GM19193 (cell line): Measurements from ENCODE around the gene RSAD1.

Source experiments
- POLR2A ChIP-seq: IDR thresholded peaks from 4 replicates; pipeline ENCODE4 v1.6.1; 2011; ENCODE audit not compliant: insufficient read depth, insufficient read length; ENCODE audit errors: extremely low read depth

Gene RSAD1

DNA sequence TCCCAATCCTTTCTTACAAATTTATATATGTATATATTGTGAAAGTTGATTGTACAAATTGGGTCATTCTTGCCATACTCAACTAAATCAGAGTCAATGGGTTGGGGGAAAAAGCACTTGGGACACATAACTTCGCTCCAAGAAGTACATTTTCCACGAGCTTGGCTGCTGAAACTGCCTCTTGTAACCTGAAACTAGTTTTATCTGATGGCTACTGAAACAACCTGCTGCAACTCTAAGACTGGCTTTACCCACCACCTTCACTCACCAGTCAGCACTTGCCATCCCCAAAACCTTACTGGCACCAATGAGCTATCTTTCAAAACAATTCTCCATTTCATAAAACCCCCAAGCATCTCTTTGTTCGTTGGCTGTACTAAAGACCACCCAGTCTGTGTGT is 15.1 kb downstream of the RSAD1 start:
- TF ChIP-seq POLR2A: no peak

DNA sequence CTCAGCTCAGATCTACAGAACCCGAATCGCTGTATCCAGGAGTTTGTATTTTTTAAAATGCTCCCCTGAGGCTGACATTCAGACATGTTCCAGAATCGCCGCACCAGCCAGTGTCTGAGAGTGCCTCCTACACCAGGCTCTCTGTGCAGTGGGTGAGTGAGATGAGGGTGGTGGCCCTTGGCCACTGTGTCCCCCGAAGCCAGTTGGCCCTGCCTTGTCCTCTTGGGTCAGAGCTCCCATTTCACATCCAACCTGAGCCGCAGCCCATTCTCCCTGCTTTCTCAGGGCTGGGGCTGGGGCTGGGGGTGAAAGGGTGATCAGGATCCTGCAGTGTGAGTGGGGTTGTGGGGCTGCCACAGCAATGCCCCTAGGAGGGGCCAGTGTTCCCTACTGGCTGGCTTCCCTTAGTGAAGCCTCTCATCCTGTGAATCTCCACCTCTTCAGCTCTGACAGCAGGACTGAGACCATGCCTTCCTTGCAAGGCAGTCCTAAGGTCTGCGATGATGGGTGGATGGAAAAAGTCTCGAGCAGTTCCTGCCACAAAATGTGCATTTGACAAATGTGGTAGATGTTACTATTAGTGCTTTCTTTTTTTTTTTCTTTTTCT is 16.7 kb downstream of the RSAD1 start:
- no peak for TF ChIP-seq POLR2A

DNA sequence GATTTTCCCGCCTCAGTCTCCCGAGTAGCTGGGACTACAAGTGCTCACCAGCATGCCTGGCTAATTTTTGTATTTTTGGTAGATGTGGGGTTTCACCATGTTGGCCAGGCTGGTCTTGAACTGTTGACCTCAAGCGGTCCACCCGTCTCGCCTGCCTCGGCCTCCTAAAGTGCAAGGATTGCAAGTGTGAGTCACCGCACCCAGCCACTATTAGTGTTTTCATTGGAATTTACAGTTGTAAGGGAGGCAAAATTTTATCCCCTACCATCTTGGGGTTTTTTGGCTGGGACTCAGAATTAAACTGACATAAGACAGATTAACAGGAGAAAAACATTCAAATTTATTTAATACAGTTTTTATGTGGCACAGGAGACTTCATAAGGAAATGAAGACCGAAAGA is 17.3 kb downstream of the RSAD1 start:
- no peak for TF ChIP-seq POLR2A

DNA sequence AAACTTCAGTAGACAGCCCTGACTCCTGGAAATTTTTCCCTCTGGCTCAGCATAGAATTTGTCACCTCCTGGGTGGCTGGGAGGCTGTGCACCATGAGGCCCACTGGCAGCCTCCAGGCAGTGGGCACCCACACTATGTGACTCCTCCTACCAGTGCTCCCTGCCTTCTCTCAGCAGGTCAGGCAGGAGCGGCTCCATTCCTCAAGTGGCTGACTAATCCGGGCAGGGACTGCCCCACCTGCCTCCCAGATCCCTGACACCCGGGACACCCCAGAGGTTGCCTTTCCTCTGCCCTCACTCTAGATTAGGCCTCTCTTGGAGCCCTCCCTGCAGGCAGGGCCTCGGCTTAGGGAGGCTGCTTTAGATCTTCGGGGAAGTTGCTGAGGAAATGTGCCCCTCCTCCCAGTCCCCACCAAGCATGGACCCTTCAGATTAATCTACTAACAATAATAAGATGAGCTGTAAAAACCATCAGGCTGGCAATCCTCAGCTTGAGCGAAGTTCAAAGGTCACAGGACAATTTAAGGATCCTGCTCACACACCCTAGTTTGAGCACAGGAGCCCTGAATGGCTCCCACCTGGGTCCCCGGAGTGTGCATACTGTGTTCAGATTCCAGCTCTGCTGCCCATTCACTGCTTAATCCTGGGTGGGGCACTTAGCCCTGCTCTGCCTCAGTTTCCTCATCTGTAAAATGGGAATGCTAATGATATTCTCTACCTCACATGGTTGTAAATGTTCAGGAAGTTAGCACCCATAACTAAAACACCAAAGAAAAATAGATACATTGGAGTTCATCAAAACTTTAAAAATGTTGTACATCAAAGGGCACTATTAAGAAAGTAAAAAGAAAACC is 19.6 kb downstream of the RSAD1 start:
- no peak for TF ChIP-seq POLR2A

DNA sequence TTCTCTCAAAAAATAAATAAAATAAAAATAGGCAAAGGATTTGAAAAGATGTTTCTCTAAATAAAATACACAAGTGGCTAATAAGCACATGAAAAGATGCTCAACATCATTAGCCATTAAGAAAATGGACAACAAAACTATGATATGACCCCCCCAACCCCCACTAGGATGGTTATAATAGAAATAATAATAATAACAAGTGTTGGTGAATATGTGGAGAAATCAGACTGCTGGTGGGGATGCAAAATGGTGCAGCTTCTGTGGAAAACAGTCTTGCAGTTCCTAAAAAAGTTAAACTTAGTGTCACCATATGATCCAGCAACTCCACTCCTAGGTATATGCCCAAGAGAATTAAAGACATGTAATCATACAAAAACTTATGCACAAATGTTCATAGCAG is 20.6 kb downstream of the RSAD1 start:
- no peak for TF ChIP-seq POLR2A

DNA sequence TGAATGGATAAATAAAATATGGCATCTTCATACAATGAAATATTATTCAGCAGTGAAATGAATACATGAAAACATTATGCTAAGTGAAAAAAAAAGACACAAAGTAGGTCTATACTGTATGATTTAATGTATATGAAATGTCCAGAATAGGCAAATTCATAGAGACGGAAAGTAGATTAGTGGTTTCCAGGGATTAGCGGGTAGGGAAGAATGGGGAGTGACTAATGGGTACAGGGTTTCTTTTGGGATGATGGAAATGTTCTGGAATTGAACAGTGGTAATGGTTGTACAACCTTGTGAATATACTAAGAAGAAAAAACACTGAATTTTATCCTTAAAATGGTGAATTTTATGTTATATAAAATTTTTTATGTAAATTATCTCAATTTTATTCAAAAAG is 21.1 kb downstream of the RSAD1 start:
- no peak for TF ChIP-seq POLR2A

DNA sequence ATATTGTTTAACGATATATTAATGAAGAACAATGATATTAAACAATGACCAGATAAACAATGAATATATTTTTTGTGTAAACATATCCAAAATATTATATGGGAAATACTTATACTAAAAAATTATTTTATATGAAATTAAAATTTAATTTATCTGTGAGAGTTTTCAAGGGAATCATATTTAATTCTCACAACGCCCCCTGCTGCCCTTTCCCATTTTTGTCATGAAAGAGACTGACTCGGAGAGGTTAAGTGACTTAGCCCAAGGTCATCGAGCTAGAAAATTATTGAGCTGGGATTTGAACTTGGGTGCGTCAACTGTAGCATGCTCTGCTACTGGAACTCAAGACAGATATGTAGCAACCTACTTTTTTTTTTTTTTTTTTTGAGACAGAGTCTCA is 22.4 kb downstream of the RSAD1 start:
- no peak for TF ChIP-seq POLR2A

DNA sequence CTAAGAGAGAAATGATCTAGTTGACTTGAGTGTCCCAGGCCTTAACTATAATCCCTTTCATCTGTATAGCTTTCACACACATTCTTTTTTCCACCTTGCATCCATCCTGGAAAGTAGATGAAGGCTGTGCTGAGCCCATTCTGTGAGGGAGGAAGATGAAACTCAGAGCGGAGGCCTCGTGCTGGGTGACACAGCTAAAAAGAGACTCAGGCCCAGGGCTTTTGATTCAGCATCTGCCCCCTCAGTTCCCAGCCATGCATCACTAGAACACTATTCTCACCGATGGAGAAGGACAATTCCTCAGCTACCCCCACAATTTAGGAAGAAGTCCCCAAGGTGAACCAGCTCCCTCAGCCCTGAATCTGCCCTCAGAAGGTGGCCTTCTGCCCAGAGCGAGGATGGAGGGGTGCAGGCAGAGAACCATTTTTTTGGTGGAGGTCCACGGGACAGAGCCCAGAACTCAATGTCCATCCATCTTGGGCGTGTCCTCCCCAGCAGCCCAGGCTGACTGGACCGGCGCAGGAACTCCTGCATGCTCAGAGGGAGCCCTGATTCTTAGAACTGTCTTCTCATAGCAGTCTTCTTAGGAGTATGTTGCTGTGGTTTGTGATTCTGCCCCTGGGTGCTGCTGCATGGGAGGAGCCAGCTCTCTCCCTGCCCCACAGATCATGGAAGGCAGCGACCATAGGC is 23.8 kb downstream of the RSAD1 start:
- TF ChIP-seq POLR2A: no peak

DNA sequence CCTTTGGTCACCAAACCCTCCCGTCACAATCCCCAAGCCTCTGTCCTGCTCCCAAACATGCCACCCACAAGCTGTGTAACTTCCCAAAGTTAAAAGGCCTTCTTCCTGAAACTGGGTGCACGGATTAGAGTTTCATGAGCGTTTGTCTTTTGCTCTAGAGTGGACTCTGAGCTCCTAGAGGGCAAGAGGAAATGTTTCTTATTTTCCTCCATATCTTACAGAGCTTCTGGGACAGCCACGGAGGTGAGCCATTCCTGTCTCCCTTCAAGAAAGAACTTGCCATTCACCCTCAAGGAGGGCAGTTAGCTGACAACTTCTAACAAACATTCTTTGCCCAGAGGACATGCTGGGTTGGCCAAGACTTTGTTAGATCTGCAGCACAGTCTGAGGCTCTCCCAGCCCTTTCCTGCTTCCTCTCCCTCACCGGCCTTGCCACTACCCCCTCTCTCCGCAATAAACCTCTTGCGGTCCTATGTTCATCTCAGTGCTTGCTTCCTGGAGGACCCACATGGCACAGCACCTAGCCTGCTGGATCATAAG is 27.0 kb downstream of the RSAD1 start:
- no peak for TF ChIP-seq POLR2A

DNA sequence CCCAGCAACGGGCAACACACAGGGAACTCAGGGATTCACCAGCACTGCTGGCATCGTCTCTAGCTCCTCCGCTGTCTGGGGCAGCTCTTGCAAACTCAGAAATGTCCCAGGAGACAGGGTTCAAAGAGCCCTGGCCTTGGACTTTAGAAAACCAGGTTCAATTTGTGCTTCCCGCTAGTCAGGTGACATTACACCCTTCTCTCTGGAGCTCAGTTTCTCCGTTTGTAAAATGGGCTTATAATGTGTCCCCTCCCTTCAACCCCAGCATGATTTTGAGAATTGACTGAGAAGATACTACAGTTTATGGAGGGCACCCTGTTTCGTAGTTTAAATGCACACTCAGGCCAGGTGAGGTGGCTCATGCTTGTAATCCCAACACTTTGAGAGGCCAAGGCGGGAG is 27.6 kb downstream of the RSAD1 start:
- TF ChIP-seq POLR2A: no peak

DNA sequence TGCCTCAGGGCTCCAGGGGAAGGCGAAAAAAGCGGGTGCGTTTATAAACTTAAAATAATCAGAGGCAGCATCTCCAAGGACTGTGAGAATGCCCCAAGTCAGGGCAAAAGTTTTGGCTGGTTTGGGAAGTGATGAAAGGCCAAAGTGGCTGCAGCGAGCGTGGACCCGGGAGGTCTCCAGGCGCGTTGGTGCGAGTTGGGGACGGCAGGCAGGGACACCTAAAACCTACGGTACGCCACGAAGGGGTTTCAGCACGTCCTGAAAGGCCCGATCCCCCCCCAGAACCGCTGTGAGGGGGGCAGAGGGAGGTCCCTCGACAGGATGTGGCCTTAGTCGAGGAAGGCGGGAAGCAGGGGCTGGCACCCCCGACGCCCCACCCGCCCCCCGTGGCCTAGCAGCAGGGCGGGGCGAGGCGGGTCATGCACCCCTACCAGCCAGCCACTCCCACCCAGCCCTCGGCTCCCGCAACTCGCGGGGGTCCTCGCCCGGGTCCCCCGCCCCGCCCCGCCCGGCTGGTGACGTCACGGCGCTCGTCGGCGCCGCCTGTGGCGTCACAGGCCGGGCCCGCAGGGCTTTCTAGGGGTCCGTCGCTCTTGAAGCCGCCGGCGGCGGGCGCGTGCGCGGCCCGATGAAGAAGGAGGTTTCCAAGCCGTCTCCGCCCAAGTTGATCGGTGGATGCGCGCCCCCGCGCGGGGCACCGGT is 29.4 kb downstream of the RSAD1 start, which contains the start of gene MYCBPAP:
MYCBPAP (plus strand) TSS at position 569 of the 702 bp plus-strand sequence. CDS start 236 bp downstream, outside the sequence.
- peak; percentile 57 for TF ChIP-seq POLR2A

DNA sequence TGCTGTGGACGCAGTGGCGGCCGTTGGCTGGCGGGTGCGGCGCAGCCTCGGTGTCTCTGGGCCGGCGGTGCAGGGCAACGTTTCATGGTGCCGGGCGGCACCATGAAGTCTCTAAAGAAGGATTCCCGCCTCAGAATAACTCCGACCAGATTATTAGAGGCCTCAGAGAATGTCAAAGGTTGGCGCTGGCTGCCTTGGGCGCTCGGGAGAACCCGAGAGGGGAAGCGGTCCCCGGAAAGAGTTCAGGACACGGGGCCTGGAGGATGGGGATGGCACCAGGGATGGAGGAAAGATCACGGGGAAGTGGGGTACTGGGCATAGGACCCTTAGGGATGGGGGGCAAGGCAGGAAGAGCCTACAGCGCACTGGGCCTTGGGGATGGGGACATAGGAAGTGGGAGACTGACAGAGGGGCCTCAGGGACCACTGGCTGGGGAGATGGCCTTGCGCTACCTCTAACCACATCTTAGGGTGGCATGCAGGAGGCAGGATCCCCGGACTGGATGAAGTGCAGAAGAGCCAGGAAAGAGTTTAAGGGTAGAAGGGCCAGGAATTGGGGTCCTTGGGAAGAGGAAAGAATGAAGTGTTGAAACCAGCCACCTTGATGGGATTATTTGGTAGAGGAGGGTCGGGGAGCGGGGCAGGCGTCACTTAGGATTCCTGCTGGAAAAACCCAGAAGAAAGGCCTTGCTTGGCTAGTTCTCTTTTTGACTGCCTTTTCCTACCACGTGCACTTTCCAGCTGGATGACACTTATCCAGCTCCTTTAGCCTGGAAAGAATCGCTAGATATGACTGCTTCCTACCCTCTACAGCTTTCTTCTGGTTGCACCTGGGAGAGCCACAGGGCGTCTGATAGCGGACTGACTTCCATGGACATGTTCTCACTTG is 30.2 kb downstream of the RSAD1 start:
- TF ChIP-seq POLR2A: no peak

DNA sequence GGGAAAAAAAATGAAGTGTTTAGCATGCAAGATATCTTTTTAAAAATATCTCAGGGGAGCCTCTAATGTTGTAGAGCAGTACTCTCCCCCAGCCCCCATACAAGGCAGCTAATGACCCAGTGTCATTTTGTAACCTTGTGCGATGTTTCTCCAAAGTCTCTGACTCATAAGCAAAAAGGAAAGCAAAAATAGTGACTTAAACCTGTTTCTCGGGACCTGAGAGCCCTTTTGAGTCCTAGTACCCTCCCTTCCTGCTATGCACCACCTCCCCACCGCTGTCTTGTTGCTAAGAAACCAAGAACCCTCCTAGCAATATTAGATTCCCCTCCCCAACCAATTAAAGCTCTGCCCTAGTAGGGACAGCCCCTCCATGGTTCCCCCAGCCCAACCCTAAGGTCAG is 32.4 kb downstream of the RSAD1 start:
- TF ChIP-seq POLR2A: no peak

DNA sequence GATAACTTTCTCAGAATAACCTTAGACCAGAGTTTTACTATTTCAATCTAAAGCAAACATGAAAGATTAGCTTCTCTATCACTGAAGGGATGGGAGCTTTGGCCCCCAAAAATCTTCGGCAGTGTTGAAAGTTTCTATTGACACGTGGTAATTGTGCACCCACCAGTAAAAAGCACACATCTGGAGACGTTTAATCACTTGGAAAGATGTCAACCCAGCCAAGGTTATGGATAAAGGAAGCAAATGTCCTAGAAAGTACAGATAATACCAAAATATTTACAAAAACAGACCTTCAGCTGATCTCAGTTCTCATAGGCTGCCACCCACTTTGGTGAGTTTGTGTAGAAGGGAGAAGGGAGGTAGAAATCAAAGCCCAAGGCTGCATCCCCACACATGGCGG is 34.8 kb downstream of the RSAD1 start:
- no peak for TF ChIP-seq POLR2A

DNA sequence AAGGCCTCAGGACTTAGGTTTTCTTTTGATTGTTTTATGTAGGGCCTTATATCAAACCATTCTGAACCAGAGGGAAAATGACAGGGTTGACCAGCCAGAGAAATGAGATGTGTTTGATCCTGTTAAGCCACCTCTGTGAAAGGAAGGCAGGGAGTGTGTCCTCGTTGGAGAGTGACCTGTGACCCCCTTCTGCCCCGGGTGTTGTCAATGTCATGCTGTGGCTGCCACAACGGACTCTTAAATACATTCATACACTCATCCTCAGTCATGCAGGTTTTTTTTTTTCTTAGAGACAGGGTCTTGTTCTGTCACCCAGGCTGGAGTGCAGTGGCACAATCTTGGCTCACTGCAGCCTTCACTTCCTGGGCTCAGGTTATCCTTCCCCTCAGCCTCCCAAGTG is 35.7 kb downstream of the RSAD1 start:
- TF ChIP-seq POLR2A: no peak
